Posterior vena cava (tissue), 2 donors: Measurements from ENCODE around the gene ZNF300. TPM values are rescaled to one million over a fixed set of nuclear protein-coding genes. Genes with fewer than 3 reads are reported as not detected.
"Not testable (repeated sequence)": the region's sequence is repeated elsewhere in the genome, so short reads cannot be mapped to it uniquely, and the experiment has no call there.

Source experiments
- DNase-seq: peaks from one replicate; pipeline ENCODE4 v3.0.0-alpha.2; 2020; ENCODE audit warnings: low spot score
- intact Hi-C, 2 donors: fragments of 100-400 bp; cut with DNase I; formaldehyde crosslinking; loops; one replicate each; pipeline versions ENCODE4 v1.14.1 to v1.14.2; 2022 to 2023
- total RNA-seq, 2 donors: library from RNA; stranded (reverse); fragmentation: NEBNext Ultra II Directional; extraction: Animal tissue kit (Norgen Biotek cat#: 25700); gene quantifications; one replicate each; pipeline ENCODE4 v1.2.1, GENCODE V29; 2021
- donor health status: DM: yes; HTN: yes; CAD: no.
- donor health status: DM: yes; HTN: yes; CAD: no.

The ZNF300 gene
- total RNA-seq, 2 donors from 2014 or later, result 4.8 to 5.5 TPM

DNA sequence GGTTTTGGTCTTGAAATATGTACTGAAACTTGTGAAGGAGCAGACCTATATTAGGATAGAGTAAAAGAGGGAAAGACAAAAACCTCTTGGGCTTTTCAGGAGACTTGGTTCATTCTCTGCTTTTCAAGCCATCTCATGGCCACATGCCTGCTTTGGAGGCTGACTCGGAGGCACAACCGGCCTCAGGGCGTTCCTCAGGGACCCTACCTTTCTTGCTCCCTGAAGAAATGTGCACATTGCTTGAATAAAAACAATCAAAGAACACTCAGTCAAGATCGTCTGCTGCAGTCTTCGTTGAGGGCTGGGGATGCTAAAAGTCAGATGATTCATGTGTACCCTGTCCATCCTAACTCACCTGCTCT lies 57.5 kb downstream of the ZNF300 start:
- intact Hi-C loops, result loop anchor here in 1 of 2 donors (10.0 kb wide), 1 partner anchor 283 kb away; no protein-coding TSS in a partner anchor
- DNase-seq, result no peak

DNA sequence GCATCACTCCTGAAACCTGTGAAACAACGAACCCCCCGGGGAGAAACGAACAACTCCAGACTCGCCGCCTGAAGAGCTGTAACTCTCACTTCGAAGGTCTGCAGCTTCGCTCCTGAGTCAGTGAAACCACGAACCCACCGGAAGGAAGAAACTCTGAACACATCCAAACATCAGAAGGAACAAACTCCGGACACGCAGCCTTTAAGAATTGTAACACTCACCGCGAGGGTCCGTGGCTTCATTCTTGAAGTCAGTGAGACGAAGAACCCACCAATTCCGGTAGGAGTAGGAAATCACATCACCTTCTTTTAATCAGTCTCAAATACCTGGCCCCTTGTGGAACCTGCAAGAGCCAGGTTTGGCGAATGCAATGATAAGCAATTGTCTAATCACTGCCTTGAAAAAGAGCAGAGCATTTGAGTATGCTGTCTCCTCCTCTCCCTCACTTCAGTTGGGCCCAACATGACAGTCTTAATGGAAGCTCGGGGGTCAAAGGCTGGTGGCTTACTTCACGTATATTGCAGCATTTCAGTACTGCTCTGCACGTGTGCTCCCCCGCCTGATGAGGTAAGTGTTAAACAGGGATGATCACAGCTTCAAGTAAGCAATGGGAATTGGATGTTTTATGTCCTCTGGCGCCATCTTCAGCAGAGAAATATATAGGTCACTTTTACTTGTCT lies 58.0 kb downstream of the ZNF300 start:
- no peak for DNase-seq
- intact Hi-C loops, result loop anchor here in 1 of 2 donors (10.0 kb wide), 1 partner anchor 282 kb away; no protein-coding TSS in a partner anchor

DNA sequence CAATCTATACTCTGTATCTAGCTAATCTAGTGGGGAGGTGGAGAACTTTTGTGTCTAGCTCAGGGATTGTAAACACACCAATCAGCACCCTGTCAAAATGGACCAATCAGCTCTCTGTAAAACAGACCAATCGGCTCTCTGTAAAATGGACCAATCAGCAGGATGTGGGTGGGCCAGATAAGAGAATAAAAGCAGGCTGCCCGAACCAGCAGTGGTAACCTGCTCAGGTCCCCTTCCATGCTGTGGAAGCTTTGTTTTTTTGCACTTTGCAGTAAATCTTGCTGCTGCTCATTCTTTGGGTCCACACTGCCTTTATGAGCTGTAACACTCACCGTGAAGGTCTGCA lies 58.5 kb downstream of the ZNF300 start, which contains the start of gene IRGM:
TSS of gene IRGM (plus strand) at position 214 of the 346 bp plus-strand sequence. CDS start 1,603 bp downstream, outside the sequence.
- DNase-seq, result not testable (repeated sequence)
- intact Hi-C loops, result loop anchor here in 1 of 2 donors (10.0 kb wide), 1 partner anchor 281 kb away; no protein-coding TSS in a partner anchor

DNA sequence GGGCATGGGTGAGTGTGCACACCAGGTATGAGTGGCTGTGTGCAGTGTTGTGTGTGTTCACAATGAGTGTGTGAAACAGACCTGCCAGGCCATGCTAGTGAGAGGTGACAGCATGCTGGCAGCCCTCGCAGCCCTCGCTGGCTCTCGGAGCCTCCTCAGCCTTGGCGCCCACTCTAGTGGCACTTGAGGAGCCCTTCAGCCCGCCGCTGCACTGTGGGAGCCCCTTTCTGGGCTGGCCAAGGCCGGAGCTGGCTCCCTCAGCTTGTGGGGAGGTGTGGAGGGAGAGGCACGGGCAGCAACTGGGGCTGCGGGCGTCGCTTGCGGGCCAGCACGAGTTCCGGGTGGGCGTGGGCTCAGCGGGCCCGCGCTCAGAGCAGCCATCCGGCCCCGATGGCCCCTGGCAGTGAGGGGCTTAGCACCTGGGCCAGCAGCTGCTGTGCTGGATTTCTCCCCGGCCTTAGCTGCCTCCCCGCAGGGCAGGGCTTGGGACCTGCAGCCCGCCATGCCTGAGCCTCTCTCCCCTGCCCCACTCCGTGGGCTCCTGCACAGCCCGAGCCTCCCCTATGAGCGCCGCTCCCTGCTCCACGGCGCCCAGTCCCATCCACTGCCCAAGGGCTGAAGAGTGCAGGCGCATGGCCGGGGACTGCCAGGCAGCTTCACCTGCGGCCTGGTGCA lies 59.5 kb downstream of the ZNF300 start:
- not testable (repeated sequence) for DNase-seq
- intact Hi-C loops, result loop anchor here in 1 of 2 donors (10.0 kb wide), 1 partner anchor 281 kb away; no protein-coding TSS in a partner anchor

Other genes starting within 250 kb of the ZNF300 start
- 1 to 10 TPM in 1 of 2 donors, under 1 TPM in 1; 0.57 to 1.3 TPM for gene MYOZ3, start 243.7 kb downstream of the ZNF300 start, total RNA-seq
- 10 to 100 TPM; 27.8 to 27.9 TPM for gene RBM22, start 203.9 kb downstream of the ZNF300 start, total RNA-seq
- 10 to 100 TPM; 58.7 to 61.6 TPM for gene DCTN4, start 146.0 kb downstream of the ZNF300 start, total RNA-seq
- 10 to 100 TPM; 22.9 to 32.5 TPM for gene SMIM3, start 126.2 kb downstream of the ZNF300 start, total RNA-seq
- not detected for gene IRGM, start 58.5 kb downstream of the ZNF300 start, total RNA-seq
- 1,000 to 10,000 TPM in 1 of 2 donors, 100 to 1,000 TPM in 1; 993 to 1,026 TPM for gene GPX3, start 115.6 kb upstream of the ZNF300 start, total RNA-seq
- 10 to 100 TPM; 56.7 to 77.5 TPM for gene TNIP1, start 176.1 kb upstream of the ZNF300 start, total RNA-seq